Osteoblast (primary cell): ENCODE measurements around the gene CEP152. TPM values are rescaled to one million over a fixed set of nuclear protein-coding genes. Genes with fewer than 3 reads are reported as not detected.

Experiments
- DNase-seq: peaks from one replicate; pipeline ENCODE4 v3.0.0; 2011; ENCODE audit warnings: low spot score, mixed read lengths; ENCODE audit not compliant: insufficient read length; ENCODE audit errors: missing footprints
- H2AFZ ChIP-seq: 2 replicates; pipeline ENCODE4 v1.6.0; 2011; ENCODE audit warnings: mild to moderate bottlenecking, low read length
- H3K27ac ChIP-seq: 2 replicates; pipeline ENCODE4 v1.5.1; 2011; ENCODE audit warnings: mild to moderate bottlenecking, low read depth, low read length, moderate library complexity
- H3K27me3 ChIP-seq: 2 replicates; pipeline ENCODE4 v1.6.0; 2012; ENCODE audit warnings: mild to moderate bottlenecking, control low read depth, inconsistent platforms, low read length, moderate library complexity; ENCODE audit not compliant: insufficient read depth
- H3K36me3 ChIP-seq: 2 replicates; pipeline ENCODE4 v1.5.1; 2011; ENCODE audit warnings: mild to moderate bottlenecking, low read length, control low read depth, moderate library complexity; ENCODE audit not compliant: insufficient read depth
- H3K4me1 ChIP-seq: 2 replicates; pipeline ENCODE4 v1.5.1; 2011; ENCODE audit warnings: mild to moderate bottlenecking, low read length, control low read depth, moderate library complexity; ENCODE audit not compliant: insufficient read depth
- H3K4me2 ChIP-seq: 2 replicates; pipeline ENCODE4 v1.6.0; 2011; ENCODE audit warnings: mild to moderate bottlenecking, low read length; ENCODE audit not compliant: insufficient read depth
- H3K4me3 ChIP-seq: fragments of 200-600 bp; sonication (generic); 3 replicates; pipeline ENCODE4 v1.5.1; 2012; ENCODE audit warnings: mild to moderate bottlenecking, low read length, inconsistent platforms; ENCODE audit not compliant: insufficient read depth
- H3K79me2 ChIP-seq: 2 replicates; pipeline ENCODE4 v1.6.0; 2012; ENCODE audit warnings: mild to moderate bottlenecking, low read length, control low read depth, inconsistent platforms; ENCODE audit not compliant: insufficient read depth
- H3K9me3 ChIP-seq: 2 replicates; pipeline ENCODE4 v1.5.1; 2011; ENCODE audit warnings: low read depth, low read length, control low read depth
- H4K20me1 ChIP-seq: 2 replicates; pipeline ENCODE4 v1.6.0; 2012; ENCODE audit warnings: mild to moderate bottlenecking, low read length, control low read depth; ENCODE audit not compliant: insufficient read depth
- CTCF ChIP-seq: IDR thresholded peaks from 2 replicates; pipeline ENCODE4 v1.5.1; 2011; ENCODE audit warnings: mild to moderate bottlenecking, low read depth, low read length, moderate library complexity; ENCODE audit errors: extremely low read depth
- total RNA-seq: library from RNA; depleted of rRNA; stranded (reverse); fragments of >200 nt; gene quantifications from 2 replicates; pipeline ENCODE4 v1.2.3, GENCODE V29; 2012

Gene CEP152
- 4.3 and 5.0 TPM in 2 replicates for total RNA-seq

- H3K27me3 ChIP-seq: no peaks in the 10 kb centered on the region
- peak within 1 kb of the TSS; percentile 76 for H3K4me3 ChIP-seq
- H2AFZ ChIP-seq: peak within 1 kb of the TSS; percentile 94
- no peak for TF ChIP-seq CTCF
- H3K4me2 ChIP-seq: peak within 1 kb of the TSS; percentile 90
- peak; percentile 92 for DNase-seq
- H3K79me2 ChIP-seq: peaks cover 32% of the 10 kb centered on the region
- no peaks in the 10 kb centered on the region for H3K36me3 ChIP-seq
- H3K4me1 ChIP-seq: peaks cover 32% of the 10 kb centered on the region
- no peaks in the 10 kb centered on the region for H4K20me1 ChIP-seq
- H3K27ac ChIP-seq: peak within 1 kb of the TSS; percentile 63
- no peaks in the 10 kb centered on the region for H3K9me3 ChIP-seq
Measured at GRCh38 chr15:48810414-48811324, at the start of gene CEP152. Gene CEP152 (minus strand): TSS chr15:48811069. CDS start chr15:48805649, 5,420 bp downstream.

- TF ChIP-seq CTCF: no peak
- Histone ChIP-seq H3K4me3 (no peak overlapping the region), H3K4me1 (peaks cover 48% of the 10 kb centered on the region), H4K20me1 (no peaks in the 10 kb centered on the region), H3K36me3 (no peaks in the 10 kb centered on the region), H3K9me3 (no peaks in the 10 kb centered on the region), H3K27ac (peak overlapping the region; percentile 40), H3K79me2 (no peaks in the 10 kb centered on the region), H2AFZ (no peak overlapping the region), H3K27me3 (no peaks in the 10 kb centered on the region), H3K4me2 (peak overlapping the region; percentile 33)
- no peak for DNase-seq
Measured at GRCh38 chr15:48859426-48859825, 48.6 kb upstream of the CEP152 start.

GRCh38 chr15:48858401-48858800, 47.5 kb upstream of the CEP152 start:
- H3K79me2 ChIP-seq: no peaks in the 10 kb centered on the region
- no peak for TF ChIP-seq CTCF
- peak overlapping the region; percentile 20 for H2AFZ ChIP-seq
- no peaks in the 10 kb centered on the region for H3K36me3 ChIP-seq
- H3K9me3 ChIP-seq: no peaks in the 10 kb centered on the region
- DNase-seq: no peak
- H3K4me1 ChIP-seq: peaks cover 48% of the 10 kb centered on the region
- H3K27ac ChIP-seq: no peak overlapping the region
- no peaks in the 10 kb centered on the region for H3K27me3 ChIP-seq
- H4K20me1 ChIP-seq: no peaks in the 10 kb centered on the region
- H3K4me2 ChIP-seq: peak overlapping the region; percentile 25
- H3K4me3 ChIP-seq: no peak overlapping the region

GRCh38 chr15:48856942-48857341, 46.1 kb upstream of the CEP152 start:
- H3K36me3 ChIP-seq: no peaks in the 10 kb centered on the region
- H3K27me3 ChIP-seq: no peaks in the 10 kb centered on the region
- no peak overlapping the region for H3K4me3 ChIP-seq
- H3K4me2 ChIP-seq: peak overlapping the region; percentile 45
- no peak for TF ChIP-seq CTCF
- H3K9me3 ChIP-seq: no peaks in the 10 kb centered on the region
- no peaks in the 10 kb centered on the region for H4K20me1 ChIP-seq
- peak overlapping the region; percentile 87 for H2AFZ ChIP-seq
- H3K4me1 ChIP-seq: peaks cover 48% of the 10 kb centered on the region
- H3K27ac ChIP-seq: peak overlapping the region; percentile 66
- no peak for DNase-seq
- no peaks in the 10 kb centered on the region for H3K79me2 ChIP-seq
